Measurements from ENCODE around the gene CCDC88B.

Gene CCDC88B

DNA sequence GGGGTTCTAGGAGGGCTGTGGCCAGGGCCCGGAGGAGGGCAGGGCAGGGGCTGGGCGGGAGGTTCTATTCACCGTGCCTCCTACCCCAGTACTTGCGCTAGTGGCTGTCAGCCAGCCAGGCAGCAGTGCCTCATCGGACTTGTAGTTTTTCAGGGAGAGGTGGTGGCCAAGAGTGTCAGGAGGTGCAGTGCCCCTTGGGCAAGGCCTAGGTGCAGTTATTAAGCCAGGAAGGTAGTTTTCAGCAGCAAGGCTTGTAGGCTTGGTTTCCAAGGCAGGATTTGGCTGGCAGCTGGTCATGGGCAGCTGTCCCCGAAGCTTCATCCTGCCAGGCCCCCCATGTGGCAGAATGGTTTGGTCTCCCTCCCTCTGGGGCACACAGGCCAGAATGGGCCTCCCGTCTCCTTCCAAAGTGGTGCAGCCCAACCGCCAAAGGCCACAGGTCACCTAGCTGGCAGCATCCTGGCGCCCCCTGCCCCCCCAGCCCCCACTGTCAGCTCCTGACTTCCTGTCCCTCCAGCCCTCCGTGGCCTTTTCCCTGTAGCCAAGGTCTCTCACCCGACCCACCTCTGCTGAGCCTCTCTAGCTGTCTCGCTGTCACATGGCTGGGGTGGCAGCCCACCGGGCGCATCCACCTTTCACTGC is 8.5 kb downstream of the CCDC88B start:
- DNase-seq, result no peak

DNA sequence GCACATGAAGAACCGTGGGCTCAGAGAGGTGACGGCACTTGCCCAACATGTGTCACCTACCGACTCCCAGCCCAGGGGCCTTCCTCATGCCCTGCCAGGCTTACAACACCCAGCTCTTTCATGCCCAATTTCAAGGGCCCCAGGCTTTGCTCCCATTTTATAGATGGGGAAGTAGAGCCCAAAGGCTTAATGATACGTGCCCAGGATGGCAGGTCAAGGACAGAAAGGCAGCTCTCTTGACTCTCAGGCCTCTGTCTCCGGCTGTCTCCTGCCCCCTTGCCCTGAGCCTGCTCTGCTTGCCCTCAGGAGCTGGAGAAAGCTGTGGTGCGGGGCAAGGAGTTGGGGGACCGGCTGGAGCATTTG is 9.0 kb downstream of the CCDC88B start:
- no peak for DNase-seq

DNA sequence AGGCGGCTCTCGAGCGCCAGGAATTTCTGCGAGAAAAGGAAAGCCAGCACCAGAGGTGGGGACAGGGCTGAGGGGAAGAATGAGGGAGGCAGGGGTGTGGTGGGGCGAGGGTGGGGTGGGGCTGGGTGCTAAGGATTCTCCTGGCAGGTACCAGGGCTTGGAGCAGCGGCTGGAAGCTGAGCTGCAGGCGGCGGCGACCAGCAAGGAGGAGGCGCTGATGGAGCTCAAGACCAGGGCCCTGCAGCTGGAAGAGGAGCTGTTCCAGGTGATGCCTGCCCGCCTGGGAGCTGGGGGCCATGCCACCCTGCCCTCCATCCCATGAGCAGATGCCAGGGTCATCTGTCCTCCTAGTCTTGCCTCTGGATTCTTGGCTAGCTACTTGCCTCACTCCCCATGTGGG is 9.4 kb downstream of the CCDC88B start:
- DNase-seq, result no peak

DNA sequence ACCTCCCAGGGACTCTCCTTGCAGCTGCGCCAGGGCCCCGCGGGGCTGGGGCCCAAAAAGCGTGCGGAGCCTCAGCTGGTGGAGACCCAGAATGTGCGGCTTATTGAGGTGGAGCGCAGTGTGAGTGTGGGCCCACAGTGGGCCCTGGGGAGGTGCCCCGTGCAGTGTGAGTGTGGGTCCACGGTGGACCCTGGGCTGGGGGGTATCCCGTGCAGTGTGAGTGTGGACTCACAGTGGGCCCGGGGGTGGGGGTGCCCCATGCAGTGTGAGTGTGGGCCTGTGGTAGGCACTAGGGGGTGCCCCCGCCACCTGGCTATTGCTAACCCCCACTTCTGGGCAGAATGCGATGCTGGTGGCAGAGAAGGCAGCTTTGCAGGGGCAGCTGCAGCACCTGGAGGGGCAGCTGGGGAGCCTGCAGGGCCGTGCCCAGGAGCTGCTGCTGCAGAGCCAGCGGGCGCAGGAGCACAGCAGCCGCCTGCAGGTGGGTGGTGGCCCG is 11.2 kb downstream of the CCDC88B start:
- no peak for DNase-seq

DNA sequence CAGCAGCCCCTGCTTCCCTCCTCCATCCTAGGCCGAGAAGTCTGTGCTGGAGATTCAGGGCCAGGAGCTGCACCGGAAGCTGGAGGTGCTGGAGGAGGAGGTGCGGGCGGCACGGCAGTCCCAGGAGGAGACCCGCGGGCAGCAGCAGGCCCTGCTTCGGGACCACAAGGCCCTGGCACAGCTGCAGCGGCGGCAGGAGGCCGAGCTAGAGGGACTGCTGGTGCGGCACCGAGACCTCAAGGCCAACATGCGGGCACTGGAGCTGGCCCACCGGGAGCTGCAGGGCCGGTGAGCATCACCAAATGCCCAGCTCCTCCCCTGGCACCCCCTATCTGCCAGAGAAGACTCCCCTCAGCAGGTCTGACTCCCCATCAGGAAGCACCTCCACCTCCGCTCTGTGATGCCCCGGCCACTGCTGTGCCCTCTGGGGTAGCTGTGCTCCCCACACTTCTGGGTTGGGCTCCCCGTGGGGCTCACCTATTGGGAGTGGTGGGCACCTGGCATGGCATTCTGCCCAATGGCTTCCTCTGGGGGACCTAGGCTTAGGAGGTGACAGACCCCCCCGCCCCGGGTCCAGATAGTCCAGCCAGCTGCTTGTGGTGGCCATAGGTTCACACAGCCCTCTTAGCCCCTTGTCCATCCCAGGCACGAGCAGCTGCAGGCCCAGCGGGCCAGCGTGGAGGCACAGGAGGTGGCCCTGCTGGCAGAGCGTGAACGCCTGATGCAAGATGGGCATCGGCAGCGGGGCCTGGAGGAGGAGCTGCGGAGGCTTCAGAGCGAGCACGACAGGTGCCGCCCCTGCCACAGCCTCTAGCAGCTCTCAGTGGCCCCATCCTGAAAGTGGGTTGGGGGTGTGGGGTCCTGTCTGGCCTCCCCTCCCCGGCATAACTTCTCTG is 12.3 kb downstream of the CCDC88B start:
- no peak for DNase-seq

DNA sequence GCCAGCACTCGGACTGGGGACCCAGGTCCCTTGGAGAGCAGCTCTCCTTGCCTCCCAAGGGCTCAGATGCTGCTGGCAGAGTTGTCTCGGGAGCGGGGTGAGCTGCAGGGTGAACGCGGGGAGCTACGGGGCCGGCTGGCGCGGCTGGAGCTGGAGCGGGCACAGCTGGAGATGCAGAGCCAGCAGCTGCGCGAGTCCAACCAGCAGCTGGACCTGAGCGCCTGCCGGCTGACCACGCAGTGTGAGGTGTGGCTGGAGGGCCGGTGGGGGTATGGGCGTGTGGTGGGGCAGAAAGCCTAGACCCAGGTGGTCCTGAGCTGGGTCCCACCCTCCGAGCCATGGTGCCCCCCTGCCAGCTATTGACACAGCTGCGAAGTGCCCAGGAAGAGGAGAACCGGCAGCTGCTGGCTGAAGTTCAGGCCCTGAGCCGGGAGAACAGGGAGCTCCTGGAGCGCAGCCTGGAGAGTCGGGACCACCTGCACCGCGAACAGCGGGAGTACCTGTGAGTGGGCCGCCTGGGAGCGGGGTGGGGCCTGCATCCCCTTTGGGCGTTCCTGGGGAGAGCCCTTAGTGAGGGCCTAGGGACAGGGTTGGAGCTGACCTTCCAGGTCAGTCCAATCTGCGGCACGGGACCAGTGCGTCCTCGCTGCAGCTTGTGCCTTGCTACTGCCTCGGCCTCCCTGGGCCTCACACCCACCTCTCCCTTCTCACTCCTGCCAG is 13.2 kb downstream of the CCDC88B start:
- DNase-seq, result no peak

DNA sequence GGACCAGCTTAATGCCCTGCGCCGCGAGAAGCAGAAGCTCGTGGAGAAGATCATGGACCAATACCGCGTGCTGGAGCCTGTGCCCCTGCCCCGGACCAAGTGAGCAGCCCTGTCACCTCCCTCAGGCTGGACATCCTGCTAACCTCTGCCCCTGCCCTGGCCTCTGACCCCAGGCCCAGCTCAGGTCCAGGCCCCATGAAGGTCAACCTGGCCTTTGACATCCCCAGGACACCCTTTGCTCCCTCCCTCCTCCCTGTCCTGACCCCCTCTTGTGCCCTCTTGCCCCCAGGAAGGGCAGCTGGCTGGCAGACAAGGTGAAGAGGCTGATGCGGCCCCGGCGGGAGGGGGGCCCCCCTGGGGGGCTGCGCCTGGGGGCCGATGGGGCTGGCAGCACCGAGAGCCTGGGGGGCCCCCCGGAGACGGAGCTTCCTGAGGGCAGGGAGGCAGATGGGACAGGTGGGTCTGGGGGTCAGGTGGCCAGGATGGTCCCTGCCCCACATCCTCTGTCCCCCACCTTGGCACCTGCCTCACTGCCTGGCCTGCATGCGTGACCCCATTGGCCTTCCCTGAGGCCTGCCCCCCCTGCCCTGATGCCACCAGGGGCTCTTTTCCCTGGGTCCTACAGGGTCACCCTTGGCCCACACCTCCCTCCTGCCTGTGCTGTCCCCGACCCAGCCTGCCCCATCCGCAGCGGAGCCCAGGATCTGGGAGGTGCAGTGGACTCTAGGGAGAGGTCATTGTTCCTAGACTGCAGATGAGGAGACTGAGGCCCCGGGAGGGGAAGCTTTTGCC is 13.9 kb downstream of the CCDC88B start:
- DNase-seq, result no peak

DNA sequence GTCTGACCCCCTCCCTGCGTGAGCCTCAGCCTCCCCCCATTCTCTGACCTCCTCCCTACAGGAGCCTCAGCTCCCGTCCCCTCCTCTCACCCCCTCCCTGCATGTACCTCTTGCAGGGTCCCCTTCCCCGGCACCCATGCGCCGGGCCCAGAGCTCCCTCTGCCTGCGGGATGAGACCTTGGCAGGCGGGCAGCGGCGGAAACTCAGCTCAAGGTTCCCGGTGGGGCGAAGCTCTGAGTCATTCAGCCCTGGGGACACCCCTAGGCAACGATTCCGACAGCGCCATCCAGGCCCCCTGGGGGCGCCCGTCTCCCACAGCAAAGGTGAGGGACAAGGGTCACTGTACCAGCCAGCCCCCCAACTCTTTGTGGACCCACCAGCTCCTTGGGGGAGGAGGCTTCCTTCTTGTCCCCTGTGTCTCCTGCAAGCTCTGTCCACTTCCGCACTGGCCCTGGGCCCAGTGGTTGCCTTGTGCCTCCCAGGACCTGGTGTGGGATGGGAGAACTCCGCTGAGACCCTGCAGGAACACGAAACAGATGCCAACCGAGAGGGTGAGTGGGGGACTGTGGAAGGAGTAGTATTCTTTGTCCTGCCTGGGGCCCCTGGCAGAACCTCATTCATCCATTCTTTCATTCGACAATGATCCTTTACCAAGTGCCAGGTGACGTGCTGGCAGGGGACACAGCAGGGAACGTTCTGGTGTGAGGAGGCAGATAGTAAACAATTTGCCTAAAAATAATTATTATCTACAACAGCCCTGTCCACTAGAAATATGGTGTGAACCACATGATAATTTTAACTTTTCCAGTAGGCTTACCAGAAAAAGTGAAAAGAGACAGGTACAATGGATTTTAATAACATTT is 15.3 kb downstream of the CCDC88B start:
- peak; percentile 34 for DNase-seq

DNA sequence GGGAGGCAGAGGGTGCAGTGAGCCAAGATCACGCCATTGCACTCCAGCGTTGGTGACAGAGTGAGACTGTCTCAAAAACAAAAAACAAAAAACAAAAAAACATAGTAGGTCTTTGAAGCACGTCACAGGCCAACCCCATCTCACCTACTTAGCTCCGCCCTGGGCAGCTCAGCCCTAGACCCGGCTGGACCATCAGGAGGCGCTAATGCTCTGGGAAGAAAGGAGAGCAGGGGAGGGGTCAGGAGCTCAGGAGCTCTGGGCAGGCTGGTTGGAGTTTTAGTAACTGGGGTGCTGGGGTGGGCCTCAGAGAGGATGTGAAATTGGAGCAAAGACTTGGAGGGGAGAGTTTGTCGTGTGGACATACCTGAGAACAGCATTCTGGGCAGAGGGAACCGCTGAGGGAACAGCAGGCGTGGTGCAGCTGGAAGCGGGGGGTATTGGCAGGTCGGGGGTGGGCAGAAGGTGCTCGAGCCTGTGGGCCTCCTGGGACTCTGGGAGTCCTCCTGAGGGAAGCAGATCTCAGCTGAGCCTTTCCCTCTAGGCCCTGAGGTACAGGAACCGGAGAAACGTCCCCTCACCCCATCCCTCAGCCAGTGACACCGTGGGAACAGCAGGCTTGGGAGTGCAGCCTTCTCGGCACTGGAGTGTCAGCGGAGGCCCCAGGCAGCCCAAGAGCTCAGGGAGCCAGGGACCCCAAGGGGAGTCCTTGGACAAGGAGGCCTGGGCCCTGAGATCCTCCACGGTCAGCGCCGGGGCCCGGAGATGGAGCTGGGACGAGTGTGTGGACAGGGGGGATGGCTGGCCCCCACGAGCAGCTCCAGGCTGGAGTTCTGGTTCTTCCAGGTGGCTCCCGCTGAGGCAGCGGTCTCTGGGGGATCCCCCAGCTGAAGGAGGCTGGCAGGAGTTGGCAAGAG is 16.8 kb downstream of the CCDC88B start:
- DNase-seq, result no peak

DNA sequence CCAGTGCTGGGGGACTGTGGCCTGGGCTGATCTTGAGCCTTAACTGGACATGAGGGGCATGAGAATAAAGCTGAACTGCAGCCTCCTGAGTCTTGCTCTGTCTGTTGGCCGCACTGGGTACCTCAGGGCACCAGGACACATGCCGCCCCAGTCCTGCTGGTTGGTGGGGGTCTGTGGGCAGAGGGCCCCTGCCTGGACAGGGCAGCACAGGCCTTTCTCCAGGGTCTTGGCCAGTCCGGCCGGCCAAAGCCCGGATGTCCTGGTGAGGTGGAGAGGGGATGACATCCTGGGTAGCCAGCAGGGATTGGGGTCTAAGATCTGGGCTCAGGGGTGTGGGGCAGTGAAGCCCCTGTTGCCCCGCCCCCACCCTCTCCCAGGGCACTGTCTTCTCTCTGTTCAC is 17.4 kb downstream of the CCDC88B start:
- no peak for DNase-seq

DNA sequence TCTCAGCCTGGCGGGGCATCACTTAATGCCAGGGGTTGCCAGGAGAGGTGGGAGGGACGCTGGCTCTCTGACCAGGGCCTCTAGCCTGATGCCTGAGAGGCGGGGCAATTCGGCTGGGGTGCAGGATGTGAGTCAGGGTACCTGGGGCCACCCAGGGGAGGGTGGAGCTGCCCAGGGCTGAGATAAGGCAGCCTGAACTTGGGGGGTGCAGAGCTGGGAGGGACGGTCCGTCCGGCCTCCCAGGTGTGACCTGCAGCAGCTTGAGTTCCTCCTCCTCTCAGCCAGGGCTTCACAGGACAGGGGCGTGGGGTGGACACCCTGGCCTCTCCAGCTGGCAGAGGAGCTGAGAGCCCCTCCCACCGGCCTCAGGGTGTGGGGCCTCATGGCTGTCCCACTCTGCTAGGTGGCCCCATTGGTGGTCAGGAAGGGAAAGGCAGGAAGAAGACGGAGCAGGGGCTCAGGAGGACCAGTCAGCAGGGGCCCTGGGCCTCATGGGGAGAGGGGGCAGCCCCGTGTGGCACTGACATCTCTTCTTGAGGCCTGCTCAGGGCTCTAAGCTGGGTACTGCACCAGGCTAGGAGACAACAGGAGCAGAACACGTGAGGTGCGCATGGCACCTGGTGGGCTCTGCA is 18.0 kb downstream of the CCDC88B start:
- DNase-seq, result peak; percentile 39

DNA sequence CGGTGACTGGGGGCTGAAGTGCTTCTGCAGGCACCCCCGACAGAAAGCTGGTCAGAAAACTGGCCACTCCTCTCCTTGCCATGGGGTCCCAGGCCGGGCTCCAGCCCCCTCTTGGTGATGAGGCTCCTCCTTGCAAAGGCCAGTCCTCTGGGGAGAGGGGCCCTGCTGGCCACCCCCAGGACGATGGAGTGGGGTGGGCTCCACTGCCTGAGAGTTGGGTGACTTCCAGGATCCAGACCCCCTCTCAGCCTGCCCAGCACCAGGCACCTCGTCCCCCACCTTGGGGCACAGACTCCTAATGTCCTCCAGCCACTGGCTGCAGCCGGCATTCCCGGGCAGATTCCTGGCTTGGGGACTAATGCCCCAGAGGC is 18.5 kb downstream of the CCDC88B start:
- no peak for DNase-seq

DNA sequence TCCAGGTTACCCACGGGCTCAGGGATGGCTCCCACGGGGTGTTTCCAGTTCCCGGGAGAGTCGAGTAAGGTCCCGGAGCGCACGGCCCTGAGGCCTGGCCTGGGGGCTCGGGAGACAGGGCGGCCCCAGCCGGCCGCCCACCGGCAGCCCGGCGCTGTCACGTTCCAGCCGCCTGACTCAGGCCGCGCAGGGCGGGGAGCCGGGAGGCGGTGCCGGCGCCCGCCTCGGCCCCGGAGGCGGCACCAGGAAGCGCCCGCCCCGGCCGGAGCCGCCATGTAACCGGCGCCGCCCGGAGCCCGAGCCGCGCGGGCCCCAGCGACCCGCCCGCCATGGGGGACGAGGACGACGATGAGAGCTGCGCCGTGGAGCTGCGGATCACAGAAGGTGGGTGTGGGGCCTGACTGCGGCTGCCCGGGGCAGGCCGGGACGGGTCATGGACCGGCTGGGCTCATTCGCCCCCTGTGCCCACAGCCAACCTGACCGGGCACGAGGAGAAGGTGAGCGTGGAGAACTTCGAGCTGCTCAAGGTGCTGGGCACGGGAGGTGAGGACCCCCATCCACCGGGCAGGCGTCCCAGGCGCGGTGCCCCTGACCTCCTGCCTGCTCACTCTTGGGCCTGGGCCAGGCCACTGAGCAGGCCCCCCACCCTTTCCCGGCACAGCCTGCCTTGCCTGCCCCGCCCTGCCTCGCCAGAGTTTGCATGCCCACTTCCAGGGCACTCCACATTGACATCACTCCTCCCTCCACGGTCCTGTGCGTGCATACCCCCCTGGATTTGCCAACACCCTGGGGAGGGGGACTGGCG is 19.1 kb downstream of the CCDC88B start, which contains the start of gene RPS6KA4:
RPS6KA4 (plus strand) TSS at position 256 of the 805 bp plus-strand sequence; CDS start at position 330, 74 bp downstream.
- peak; percentile 64 for DNase-seq

DNA sequence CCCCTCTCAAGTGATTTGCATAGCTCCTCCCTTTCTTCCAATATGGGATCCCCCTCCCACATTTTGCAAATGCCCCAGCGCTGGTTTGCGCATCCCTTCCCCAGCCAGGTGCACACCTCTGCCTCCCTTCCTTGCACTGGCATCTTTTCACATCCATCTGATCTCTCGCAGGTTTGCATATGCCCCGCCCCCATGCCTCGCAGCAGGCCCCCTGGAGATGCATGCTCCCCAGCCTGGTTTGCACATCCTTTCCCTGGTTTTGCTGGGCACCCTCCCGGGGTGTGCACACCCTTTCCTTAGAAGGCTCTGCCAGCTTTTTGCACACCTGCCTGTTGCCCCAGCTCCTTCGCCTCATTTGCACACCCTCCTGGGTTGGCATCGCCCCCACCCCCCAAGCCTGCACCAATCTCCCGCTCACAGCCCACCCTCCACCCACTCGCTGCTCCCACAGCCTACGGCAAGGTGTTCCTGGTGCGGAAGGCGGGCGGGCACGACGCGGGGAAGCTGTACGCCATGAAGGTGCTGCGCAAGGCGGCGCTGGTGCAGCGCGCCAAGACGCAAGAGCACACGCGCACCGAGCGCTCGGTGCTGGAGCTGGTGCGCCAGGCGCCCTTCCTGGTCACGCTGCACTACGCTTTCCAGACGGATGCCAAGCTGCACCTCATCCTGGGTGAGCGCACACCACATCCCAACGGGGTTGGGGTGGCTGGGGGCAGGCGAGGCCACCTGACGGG is 19.9 kb downstream of the CCDC88B start:
- no peak for DNase-seq

DNA sequence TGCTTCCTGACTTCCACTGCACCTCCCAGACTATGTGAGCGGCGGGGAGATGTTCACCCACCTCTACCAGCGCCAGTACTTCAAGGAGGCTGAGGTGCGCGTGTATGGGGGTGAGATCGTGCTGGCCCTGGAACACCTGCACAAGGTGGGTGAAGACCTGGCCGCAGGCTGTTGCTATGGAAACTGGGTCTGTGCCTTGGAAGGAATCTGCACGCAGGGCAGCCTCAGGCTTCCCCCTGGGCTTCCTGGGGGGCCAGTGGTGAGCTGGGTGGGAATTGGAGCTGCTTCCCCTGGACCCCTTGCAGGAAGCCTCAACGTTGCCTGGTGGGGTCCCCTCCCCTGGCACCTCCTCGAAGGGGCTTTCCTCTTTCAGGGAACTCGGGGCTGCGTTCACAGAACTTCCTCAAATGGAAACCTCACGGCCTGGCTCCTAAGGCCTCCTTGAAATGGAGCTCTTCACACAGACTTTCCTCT is 20.5 kb downstream of the CCDC88B start:
- DNase-seq, result no peak

DNA sequence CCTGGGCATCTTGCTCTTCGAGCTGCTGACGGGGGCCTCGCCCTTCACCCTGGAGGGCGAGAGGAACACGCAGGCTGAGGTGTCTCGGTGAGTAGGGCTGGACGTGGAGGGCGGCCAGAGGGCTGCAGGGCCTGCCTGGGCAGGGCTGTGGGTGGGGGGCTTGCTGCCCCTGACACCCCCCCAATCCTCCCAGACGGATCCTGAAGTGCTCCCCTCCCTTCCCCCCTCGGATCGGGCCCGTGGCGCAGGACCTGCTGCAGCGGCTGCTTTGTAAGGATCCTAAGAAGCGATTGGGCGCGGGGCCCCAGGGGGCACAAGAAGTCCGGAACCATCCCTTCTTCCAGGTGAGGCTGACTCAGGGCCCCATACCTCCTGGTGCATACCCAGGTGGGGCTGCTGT is 21.7 kb downstream of the CCDC88B start:
- no peak for DNase-seq

DNA sequence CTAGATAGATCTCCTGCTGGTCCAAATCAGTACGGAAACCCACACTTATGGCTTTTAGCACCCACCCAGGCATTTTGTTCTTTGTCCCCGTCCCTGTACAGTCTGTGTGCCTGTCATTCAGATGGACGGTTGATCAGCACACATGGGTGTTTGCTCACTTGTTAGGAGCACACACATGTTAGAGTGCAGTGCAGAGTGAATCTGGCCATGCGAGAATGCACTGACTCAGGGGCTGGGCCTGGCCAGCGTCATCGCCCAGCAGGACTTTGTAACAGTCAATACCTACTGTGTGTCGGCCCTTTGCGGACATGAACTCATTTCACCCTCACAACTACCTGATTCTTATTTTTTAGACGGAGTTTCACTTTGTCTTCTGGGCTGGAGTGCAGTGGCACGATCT is 22.3 kb downstream of the CCDC88B start:
- no peak for DNase-seq

DNA sequence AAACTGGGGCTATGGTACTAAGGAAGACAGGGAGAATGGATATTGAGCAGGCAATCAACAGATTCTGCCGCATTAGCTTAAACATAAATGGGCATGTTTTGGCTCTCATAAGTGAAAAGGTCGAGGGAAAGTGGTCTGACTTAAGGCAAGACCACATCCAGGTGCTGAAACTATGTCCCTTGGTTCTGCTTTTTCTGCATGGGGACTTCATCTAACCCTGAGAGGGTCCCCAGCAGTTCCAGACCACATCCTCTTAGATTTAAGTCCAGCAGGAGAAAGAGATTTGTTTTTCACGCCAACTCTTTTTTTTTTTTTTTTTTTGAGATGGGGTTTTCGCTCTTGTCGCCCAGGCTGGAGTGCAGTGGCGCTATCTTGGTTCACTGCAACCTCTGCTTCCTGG is 24.4 kb downstream of the CCDC88B start:
- DNase-seq, result no peak
